DOHH2 (cell line): ENCODE measurements around the gene CNPY2.
"Not testable (repeated sequence)": the region's sequence is repeated elsewhere in the genome, so short reads cannot be mapped to it uniquely, and the experiment has no call there.

Source experiments
- H3F3A ChIP-seq: fragments of 200-600 bp; sonication (generic), shearing (Covaris generic); 2 replicates; pipeline ENCODE4 v1.6.0; 2016; ENCODE audit warnings: antibody characterized with exemption, mild to moderate bottlenecking; ENCODE audit not compliant: control insufficient read depth, insufficient read depth
- H3K27ac ChIP-seq: fragments of 200-600 bp; sonication (generic); 2 replicates; pipeline ENCODE4 v1.5.1; 2014; ENCODE audit warnings: low read depth, mild to moderate bottlenecking, low read length, moderate library complexity
- H3K27me3 ChIP-seq: fragments of 200-600 bp; sonication (generic); 2 replicates; pipeline ENCODE4 v1.6.1; 2014; ENCODE audit warnings: mild to moderate bottlenecking, low read length, mixed read lengths; ENCODE audit not compliant: control insufficient read depth
- H3K36me3 ChIP-seq: fragments of 200-600 bp; sonication (generic); 2 replicates; pipeline ENCODE4 v1.6.1; 2014; ENCODE audit warnings: mild to moderate bottlenecking, low read length, moderate library complexity, mixed read lengths; ENCODE audit not compliant: control insufficient read depth
- H3K4me1 ChIP-seq: fragments of 200-600 bp; sonication (generic); 2 replicates; pipeline ENCODE4 v1.6.1; 2014; ENCODE audit warnings: mild to moderate bottlenecking, low read length, mixed read lengths; ENCODE audit not compliant: control insufficient read depth
- H3K4me2 ChIP-seq: fragments of 200-600 bp; sonication (generic); 2 replicates; pipeline ENCODE4 v1.6.0; 2014; ENCODE audit warnings: mild to moderate bottlenecking, low read length, moderate library complexity
- H3K4me3 ChIP-seq: fragments of 200-600 bp; sonication (generic); 2 replicates; pipeline ENCODE4 v1.5.1; 2014; ENCODE audit warnings: mild to moderate bottlenecking, low read length, mixed read lengths
- H3K79me2 ChIP-seq: fragments of 200-600 bp; sonication (generic); 2 replicates; pipeline ENCODE4 v1.6.1; 2014; ENCODE audit warnings: mild to moderate bottlenecking, low read length, mixed read lengths; ENCODE audit not compliant: control insufficient read depth
- H3K9me2 ChIP-seq: fragments of 200-600 bp; sonication (generic); replicated peaks from 2 replicates; pipeline ENCODE4 v1.6.1; 2014; ENCODE audit warnings: mild to moderate bottlenecking, low read length, mixed read lengths; ENCODE audit not compliant: control insufficient read depth
- H3K9me3 ChIP-seq: fragments of 200-600 bp; sonication (generic); 2 replicates; pipeline ENCODE4 v1.6.1; 2014; ENCODE audit warnings: antibody characterized with exemption, low read length, mixed read lengths; ENCODE audit not compliant: control insufficient read depth, insufficient read depth
- H4K20me1 ChIP-seq: fragments of 200-600 bp; sonication (generic); 2 replicates; pipeline ENCODE4 v1.6.0; 2014; ENCODE audit warnings: low read depth, mild to moderate bottlenecking, antibody characterized with exemption, low read length, moderate library complexity; ENCODE audit not compliant: control insufficient read depth, insufficient read depth
- CTCF ChIP-seq: fragments of 200-600 bp; sonication (generic); IDR thresholded peaks from one replicate; pipeline ENCODE4 v1.5.1; 2014; ENCODE audit warnings: antibody characterized with exemption, mild to moderate bottlenecking, low read depth, low read length; ENCODE audit not compliant: poor library complexity, severe bottlenecking
- EZH2phosphoT487 ChIP-seq: fragments of 200-600 bp; sonication (generic); IDR thresholded peaks from 2 replicates; pipeline ENCODE4 v1.6.1; 2017; ENCODE audit warnings: borderline replicate concordance, mild to moderate bottlenecking, antibody characterized with exemption, low read length, moderate library complexity, mixed read lengths

CNPY2 gene

GRCh38 chr12:56288705-56289387 is 26.9 kb downstream of the CNPY2 start:
- H3K79me2 ChIP-seq: peaks cover 77% of the 10 kb centered on the region
- no peak for TF ChIP-seq EZH2phosphoT487
- no peak for TF ChIP-seq CTCF

GRCh38 chr12:56286044-56286830 is 29.6 kb downstream of the CNPY2 start:
- no peaks in the 10 kb centered on the region for H3K9me2 ChIP-seq
- peaks cover 2% of the 10 kb centered on the region; the same call in 1 of the 2 replicates for H3K4me1 ChIP-seq
- no peak overlapping the region for H3K4me3 ChIP-seq
- peaks cover 52% of the 10 kb centered on the region for H3K79me2 ChIP-seq
- H3K9me3 ChIP-seq: no peaks in the 10 kb centered on the region
- peaks cover 10% of the 10 kb centered on the region for H3F3A ChIP-seq
- peaks cover 84% of the 10 kb centered on the region for H3K36me3 ChIP-seq
- peaks cover 7% of the 10 kb centered on the region; the same call in 1 of the 2 replicates for H4K20me1 ChIP-seq
- no peak overlapping the region for H3K27ac ChIP-seq
- no peak overlapping the region for H3K4me2 ChIP-seq
- TF ChIP-seq CTCF: no peak
- TF ChIP-seq EZH2phosphoT487: no peak
- H3K27me3 ChIP-seq: no peaks in the 10 kb centered on the region

More at GRCh38 chr12:56288705-56289387, 26.9 kb downstream of the CNPY2 start:
- H3K27ac ChIP-seq: no peak overlapping the region
- no peaks in the 10 kb centered on the region for H3K9me3 ChIP-seq
- H3F3A ChIP-seq: peaks cover 9% of the 10 kb centered on the region
- no peak overlapping the region for H3K4me3 ChIP-seq
- H3K27me3 ChIP-seq: no peaks in the 10 kb centered on the region
- peaks cover 7% of the 10 kb centered on the region; the same call in 1 of the 2 replicates for H3K4me1 ChIP-seq
- H3K9me2 ChIP-seq: no peaks in the 10 kb centered on the region
- peaks cover 73% of the 10 kb centered on the region for H3K36me3 ChIP-seq
- no peak overlapping the region for H3K4me2 ChIP-seq
- peaks cover 7% of the 10 kb centered on the region; the same call in 1 of the 2 replicates for H4K20me1 ChIP-seq

GRCh38 chr12:56284263-56284662 is 31.5 kb downstream of the CNPY2 start:
- not testable (repeated sequence) for H3K9me3 ChIP-seq, H4K20me1 ChIP-seq, H3K27me3 ChIP-seq, H3K9me2 ChIP-seq, H3K4me2 ChIP-seq, H3K4me3 ChIP-seq, H3K4me1 ChIP-seq, H3F3A ChIP-seq, H3K27ac ChIP-seq
- peaks cover 86% of the 10 kb centered on the region for H3K36me3 ChIP-seq
- peaks cover 33% of the 10 kb centered on the region for H3K79me2 ChIP-seq

GRCh38 chr12:56282579-56282978 is 33.2 kb downstream of the CNPY2 start:
- no peak overlapping the region for H3K4me3 ChIP-seq
- no peaks in the 10 kb centered on the region for H3K9me2 ChIP-seq
- no peak for TF ChIP-seq CTCF
- TF ChIP-seq EZH2phosphoT487: no peak
- H4K20me1 ChIP-seq: no peaks in the 10 kb centered on the region
- H3K27ac ChIP-seq: no peak overlapping the region
- no peaks in the 10 kb centered on the region for H3K4me1 ChIP-seq
- H3K79me2 ChIP-seq: peaks cover 16% of the 10 kb centered on the region
- no peak overlapping the region for H3K4me2 ChIP-seq
- peaks cover 85% of the 10 kb centered on the region for H3K36me3 ChIP-seq
- peaks cover 2% of the 10 kb centered on the region; the same call in 1 of the 2 replicates for H3F3A ChIP-seq
- H3K27me3 ChIP-seq: no peaks in the 10 kb centered on the region
- H3K9me3 ChIP-seq: no peaks in the 10 kb centered on the region
